HG03095 (cell line): ENCODE results near the gene HS6ST1.

Experiments used
- ATAC-seq: cut with Tn5 transposase; IDR thresholded peaks from one replicate; pipeline ENCODE4 v1.9.1; 2021; ENCODE audit warnings: moderate library complexity; ENCODE audit not compliant: unreplicated experiment

HS6ST1 gene

DNA sequence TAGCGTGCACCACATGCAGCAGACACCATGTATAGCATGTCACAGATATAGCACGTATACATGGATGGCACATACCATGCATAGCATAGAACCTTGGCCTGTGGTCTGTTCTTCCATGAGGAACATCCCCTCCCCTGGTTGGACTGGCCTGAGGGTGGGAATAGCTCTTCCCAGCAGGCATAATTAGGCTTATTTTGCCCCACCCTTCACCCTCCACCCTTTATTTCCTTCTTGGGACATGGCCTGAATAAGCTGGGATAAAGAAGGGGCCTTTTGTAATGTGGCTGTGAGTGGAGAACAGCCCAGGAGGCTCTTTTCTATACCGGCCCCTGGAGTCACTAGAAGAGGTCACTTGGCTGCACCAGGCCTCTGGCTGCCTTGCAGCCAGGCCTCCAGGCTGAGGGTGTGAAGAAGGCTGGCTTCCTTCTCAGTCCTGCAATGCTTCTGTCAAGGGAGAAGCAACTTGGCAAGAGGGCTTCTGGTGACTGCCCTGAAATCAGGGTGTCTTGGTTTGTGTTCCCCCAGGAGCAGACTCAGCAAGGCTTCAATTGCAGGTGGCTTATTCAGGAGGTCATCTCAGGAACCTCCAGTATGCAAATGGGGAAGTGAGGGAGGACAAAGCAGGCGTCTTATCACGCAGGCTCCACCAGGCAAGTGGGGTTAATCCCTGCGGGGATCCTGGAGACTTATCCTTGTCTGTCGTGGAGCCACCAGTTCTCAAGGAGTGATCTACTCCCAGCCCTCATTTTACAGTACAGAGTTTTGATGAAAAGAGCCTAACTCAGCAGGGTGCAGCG is 68.2 kb downstream of the HS6ST1 start:
- ATAC-seq, result no peak

DNA sequence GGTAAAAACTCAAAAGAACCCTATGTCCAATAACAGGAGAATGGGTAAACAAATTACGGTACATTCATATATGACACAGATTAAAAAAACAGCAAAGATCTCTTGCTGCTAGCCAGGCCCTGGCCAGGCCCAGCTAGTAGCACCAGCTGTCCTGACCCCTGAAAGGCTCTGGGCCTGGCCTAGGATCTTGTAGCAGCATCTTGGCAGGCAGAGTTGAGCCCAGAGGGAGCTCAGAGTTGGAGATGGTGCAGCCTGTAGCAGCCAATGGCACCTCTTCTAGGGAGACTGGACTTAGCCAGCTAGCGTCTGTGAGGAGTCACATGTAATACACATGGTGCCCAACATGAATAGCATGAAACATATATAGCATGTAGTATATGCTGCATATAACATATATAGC is 69.1 kb downstream of the HS6ST1 start:
- no peak for ATAC-seq

DNA sequence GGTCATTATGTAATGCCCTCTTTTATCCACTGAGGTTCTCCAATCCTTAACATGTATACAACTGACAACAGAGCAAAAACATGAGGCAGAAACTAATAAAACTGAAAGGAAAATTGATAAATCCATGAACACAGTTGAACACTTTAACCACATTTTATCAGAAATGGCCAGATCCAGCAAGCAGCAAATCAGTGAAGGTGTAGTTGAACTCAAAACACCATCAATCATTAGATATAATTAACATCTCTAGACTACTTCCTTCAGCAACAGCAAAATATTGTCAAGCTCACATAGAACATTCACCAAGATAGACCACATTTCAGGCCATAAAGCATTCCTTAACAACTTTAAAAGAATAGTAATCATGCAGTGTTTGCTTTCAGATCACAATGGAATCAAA is 72.9 kb downstream of the HS6ST1 start:
- ATAC-seq, result no peak

DNA sequence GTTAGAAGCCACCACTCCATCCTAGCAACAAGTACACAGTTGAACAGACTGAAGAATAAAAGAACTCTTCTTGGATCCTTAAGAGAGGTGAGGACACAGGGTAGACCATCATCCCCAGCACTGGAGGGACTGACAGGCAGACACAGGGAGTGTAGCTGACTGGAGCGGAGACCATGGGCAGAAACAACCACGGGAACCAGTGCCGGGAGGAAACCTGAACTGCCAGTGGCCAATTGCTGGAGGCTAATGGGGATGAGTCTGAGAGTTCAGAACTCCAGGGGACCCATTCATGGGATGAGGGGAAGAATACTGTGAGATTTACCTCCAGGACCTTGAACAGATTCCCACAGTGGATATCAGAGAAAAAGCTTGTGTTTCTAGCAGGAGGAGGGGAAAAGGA is 76.8 kb downstream of the HS6ST1 start:
- no peak for ATAC-seq

DNA sequence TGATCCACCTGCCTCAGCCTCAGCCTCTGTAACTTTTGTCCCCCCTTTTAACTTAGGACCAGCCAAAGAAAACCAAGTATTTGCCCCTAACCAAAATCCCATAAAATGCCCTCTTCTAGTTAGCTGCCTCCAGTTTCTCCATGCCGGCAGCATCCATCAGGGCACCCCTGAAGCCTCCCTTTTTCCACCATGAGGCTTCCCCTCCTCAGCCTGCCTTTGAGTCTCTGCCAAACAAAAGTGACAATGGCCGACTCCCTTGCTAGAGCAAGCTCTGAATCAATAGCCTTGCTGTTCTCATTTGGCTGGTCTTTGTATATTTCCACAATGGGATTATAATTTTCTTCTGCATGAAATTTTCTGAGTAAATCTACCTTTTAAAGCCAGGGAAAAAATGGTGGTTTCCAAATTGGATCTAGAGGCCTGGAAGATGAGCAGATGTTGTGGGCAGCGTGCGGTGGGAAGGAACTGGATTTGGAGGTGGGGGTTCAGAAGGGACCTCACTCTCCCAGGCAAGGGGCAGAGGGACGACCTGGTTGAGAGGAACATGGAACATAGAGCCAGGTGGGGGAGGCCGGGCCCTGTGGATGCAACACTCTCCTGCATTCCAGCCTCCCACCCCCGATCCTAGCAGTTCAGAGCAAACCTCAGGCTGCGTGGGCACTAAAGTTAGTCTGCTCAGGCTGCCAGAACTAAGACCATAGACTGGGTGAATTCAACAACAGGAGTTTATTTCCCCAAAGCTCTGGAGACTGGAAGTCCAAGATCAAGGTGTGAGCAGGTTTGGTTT is 80.6 kb downstream of the HS6ST1 start:
- no peak for ATAC-seq

DNA sequence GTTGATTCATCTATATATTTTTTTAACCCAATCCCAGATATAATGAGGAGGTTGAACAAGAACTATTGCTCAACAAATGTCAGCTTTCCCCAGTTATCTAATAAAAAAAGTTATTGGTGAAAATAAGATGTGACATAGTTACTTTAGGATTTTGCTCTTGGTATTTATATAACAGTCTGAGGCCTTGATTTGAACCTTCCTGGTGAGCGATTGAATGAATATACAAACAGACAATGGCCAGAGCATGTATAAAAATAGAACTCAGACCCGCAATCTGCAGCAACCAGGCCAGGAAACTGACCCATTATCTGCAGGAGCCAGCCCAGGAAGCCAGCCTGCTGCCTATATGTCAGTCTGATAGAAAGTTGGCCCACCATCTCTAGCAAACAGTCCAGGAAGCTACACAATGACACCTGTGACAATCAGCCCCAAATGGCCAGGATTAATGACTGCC is 81.6 kb downstream of the HS6ST1 start:
- ATAC-seq, result no peak

DNA sequence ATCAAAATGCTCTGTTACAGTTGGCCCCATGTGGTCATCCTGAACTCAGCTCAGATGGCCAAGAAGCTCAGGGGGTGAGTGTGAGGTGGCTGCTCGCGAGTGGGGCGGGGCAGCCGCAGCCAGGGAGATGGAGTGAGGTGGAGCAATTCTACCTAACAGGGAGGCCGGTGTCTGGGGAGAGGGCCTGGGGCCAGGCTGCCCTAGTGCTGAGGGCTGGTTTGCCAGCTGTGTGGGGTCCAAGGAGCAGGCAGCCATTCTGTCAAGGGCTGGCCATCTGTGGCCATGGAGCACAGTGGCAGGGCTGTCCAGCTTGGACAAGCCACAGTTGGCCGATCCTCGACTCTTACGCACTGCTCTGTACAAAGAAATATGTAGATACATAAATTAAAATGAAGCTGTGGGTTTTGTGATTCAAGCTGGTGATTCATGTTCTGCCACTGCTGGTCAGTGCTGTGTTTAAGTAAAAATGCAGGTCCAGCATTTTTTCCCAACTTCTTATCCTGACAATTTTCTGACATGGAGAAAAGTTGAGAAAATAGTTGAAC is 82.1 kb downstream of the HS6ST1 start:
- no peak for ATAC-seq

DNA sequence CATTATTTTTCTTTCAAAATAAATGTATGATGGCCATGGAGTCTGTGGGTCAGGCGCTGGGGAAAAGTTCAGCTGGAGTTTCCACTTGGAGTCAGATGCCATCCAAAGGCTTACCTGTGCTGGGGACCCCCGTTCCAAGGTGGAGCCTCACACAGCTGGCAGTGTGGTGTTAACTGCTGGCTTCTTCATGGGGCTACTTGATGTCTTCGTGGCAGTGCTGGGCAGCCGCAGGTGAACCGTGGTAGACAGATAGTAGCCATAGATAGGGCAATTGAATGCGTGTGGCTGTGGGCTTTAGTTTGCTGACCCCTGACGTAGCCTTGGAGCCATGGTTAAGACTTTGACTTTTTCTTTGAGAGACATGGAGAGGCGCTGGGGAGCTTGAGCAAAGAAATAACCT is 83.1 kb downstream of the HS6ST1 start:
- ATAC-seq, result no peak

DNA sequence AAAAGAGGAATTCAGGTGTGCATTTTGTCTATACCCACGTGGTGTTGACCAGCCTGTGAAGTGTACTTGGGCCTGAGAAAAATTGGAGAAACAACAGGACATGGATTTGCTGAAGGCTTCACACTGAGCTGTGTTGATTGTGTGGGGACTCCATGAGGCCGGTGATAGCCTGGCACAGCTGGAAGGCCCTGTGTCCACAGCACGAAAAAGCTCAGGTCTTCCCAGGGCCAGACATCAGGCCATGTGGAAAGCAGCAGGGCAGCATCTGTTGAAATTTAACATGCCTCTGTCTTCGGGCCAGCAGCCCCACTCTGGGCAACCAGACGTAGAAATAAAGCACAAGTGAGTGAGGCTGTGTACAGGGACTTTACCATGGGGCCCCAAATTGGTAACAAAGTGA is 84.1 kb downstream of the HS6ST1 start:
- no peak for ATAC-seq

DNA sequence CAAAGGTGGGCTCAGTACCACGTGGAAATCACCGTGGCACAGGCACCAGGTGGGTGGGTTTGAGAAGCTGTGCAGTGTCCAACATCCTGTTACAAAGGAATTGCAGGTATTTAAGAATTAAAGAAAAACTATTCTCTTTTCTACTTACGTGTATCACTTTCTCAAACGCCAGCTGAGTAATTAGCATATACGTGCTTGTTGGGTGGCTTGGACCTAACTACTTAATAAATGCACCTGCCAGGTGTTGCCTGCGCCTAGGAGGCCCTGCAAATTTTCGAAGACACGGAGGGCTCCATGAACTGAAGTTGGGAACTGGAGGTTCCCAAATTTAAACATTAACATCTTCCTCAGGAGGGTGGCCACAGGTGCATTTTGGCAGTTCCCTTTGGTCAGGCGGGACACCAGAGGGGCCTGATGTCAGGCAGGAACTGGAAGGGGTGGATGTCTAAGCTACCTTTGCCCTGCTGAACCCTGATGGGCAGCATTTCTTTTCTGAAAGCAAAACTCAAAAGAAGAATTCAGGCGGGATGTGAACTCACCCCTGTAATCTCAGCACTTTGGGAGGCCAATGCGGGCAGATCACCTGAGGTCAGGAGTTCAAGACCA is 84.8 kb downstream of the HS6ST1 start:
- ATAC-seq, result no peak

DNA sequence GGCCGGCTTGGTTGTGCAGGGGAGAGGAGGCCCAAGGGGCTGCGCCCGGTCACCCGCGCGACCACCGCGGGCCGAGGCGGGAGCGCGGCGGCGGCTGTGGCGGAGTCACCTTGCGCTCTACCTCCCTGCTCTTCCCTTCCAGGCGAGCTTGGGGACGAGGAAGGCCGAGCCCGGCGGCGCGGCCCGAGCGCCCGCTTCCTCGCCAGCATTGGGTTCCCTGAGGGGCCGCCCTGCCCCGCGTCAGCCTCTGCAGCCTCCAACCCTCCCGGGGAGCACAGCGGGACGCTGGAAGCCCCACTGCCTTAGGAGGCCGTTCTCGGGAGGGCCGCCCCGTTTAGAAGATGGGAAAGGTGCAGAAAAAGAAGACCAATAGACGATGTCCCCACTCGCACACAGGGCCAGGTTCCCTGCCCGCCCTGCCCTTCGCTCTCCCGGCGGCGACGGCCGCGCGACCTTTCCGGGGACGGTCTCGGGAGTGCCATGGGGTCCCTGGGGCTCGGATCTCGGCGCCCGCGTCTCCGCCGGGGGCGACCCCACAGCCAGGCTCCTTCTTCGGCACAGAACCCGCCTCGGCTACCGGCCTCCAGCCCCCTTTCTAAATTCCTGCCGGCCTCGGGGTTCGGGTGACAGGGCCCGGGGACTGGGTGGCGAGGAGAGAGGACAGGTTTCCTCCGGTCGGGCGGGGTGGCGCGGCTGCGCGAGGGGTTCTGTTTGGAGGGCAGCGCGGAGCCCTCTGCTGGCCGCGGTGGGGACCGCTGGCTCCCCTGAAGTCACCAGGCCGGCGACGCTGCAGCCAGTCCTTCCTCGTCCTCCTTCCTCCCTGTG is 85.5 kb downstream of the HS6ST1 start:
- peak; percentile 99 for ATAC-seq

DNA sequence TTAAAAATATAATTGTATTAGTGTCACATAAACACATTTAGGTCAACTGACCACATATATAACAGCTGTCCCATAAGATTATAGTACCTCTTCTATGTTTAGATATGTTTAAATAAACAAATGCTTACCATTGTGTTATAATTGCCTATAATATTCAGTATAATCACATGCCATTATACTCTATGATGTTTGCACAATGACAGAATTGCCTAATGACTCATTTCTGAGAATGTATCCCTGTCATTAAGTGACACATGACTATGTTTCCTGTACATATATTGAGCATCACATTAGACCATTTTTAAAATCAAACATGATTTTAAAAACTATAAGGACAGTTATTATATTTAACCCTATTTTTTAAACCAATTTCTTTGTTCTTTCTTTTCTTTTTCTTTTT is 89.8 kb downstream of the HS6ST1 start:
- no peak for ATAC-seq

DNA sequence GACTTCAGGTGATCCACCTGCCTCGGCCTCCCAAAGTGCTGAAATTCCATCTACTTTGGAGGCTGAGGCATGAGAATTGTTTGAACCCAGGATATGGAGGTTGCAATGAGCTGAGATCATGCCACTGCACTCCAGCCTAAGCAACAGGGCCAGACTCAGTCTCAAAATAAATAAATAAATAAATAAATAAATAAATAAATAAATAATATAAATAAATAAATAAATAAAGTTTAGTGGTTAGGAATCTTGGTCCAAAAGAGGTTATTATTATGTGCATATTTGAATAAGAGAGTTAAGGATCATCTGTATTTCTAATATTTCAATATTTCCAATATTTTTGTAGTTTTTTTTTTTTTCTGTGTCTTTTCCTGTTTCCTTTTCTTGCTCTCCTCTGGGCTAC is 90.8 kb downstream of the HS6ST1 start:
- no peak for ATAC-seq

DNA sequence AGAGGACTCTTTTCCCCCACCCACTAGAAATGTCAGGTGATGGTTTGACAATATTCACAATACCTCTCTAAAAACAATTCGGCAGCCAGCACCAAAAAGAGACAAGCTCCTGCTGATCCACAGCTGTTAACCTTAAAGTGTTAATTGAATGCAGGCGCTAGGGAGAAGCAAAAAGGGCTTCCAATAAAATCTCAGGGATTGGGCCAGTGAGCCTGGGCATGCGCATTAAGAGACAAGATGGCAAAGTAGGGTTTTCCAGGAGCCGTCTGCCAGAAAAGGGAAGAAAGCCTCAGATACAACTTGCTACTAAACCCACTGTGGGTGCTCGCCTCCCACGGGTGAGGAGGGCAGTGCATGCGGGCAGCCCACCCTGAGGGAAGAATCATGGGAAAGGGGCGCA is 98.8 kb downstream of the HS6ST1 start:
- ATAC-seq, result no peak

DNA sequence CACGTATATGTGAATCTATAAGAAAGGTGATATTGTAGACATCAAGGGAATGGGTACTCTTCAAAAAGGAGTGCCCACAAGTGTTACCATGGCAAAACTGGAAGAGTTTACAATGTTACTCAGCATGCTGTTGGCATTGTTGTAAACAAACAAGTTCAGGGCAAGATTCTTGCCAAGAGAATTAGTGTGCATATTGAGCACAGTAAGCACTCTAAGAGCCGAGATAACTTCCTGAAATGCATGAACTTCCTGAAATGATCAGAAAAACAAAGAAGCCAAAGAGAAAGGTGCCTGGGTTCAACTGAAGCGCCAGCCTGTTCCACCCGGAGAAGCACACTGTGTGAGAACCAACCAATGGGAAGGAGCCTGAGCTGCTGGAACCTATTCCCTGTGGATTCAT is 101.0 kb downstream of the HS6ST1 start:
- no peak for ATAC-seq

DNA sequence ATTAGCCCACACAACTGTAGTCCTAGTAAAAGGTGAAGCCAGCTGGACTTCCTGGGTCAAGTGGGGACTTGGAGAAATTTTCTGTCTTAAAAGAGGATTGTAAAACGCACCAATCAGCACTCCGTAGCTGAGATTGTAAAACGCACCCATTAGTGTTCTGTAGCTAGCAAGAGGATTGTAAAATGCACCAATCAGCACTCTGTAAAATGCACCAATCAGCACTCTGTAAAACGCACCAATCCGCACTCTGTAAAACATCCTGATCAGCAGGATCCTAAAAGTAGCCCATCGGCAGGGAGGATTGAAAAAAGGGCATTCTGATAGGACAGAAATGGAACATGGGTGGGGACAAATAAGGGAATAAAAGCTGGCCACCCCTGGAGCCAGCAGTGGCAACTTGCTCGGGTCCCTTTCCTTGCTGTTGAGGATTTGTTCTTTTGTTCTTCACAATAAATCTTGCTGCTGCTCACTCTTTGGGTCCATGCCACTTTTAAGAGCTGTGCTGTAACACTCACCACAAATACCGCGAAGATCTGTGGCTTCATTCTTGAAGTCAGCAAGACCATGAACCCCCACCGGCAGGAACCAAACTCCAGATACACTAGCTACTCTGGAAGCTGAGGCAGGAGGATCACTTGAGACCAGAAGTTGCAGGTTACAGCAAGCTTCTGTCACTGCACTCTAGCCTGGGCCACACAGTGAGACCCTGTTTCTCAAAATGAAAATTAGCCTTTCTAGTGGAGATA is 102.6 kb downstream of the HS6ST1 start:
- ATAC-seq, result no peak
